Inferior parietal cortex (tissue), 1 donor: ENCODE measurements around the gene TNRC18.
"Not testable (repeated sequence)": the region's sequence is repeated elsewhere in the genome, so short reads cannot be mapped to it uniquely, and the experiment has no call there.

Source experiments
- DNase-seq: peaks from one replicate; pipeline ENCODE4 v3.0.0-alpha.2; 2016; ENCODE audit errors: extremely low spot score

Gene TNRC18

DNA sequence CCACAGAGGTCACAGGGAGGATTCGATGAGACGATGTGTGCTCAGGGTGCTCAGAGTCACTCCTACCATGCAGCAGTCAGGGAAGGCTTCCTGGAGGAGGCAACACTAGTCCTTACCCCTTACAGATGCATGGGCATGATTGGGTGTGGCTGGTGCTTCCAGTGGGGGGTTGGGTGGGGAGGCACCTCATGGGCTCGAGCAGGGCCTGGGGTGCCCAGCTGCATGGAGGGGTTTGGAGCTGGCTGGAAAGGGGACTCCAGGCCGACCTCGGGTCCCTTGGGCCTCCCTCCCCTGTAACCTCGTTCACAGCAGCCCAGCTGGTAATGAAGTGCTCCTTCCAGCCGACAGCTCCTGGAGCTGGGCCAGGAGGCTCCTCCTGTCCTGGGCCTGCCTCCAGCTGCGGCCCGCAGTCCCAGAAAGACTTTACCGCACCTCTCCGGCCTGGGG, 148.6 kb downstream of the TNRC18 start:
- not testable (repeated sequence) for DNase-seq

- no peak for DNase-seq
These were observed 149.2 kb downstream of the TNRC18 start for GRCh38 chr7:5274441-5274840.

DNA sequence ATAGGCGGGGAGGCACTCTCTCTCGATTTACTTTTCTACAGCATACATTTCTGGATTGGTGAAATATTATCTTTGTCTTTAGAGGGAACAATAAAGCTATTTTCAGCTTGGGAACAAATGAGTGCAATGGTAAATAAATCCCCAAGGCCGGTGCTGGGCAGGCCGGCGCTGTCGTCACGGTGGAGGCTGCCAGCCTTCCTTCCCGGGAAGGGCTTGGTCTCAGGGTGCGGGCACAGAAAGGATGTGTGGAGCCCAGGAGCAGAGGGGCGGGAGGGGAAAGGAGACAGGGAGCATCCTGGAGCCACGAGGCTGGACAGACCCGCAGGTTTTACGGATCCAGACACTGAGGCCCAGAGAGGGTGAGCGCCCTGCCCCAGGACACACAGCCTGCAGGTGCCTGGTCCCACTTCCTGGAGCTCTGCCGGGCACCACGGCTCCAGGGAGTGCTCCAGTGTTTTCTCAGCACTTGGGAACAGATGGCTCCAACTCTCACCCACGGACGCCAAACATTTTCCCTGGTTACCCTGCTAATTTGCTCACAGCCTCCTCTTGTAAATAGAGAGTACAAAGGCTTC, 149.7 kb downstream of the TNRC18 start:
- DNase-seq: not testable (repeated sequence)

- DNase-seq: no peak
These were observed 152.8 kb downstream of the TNRC18 start for GRCh38 chr7:5270788-5271187.

- not testable (repeated sequence) for DNase-seq
These were observed 153.5 kb downstream of the TNRC18 start for GRCh38 chr7:5269992-5270657.

GRCh38 chr7:5267829-5268228, 155.8 kb downstream of the TNRC18 start:
- not testable (repeated sequence) for DNase-seq

GRCh38 chr7:5266191-5267028, 157.2 kb downstream of the TNRC18 start:
- no peak for DNase-seq

DNA sequence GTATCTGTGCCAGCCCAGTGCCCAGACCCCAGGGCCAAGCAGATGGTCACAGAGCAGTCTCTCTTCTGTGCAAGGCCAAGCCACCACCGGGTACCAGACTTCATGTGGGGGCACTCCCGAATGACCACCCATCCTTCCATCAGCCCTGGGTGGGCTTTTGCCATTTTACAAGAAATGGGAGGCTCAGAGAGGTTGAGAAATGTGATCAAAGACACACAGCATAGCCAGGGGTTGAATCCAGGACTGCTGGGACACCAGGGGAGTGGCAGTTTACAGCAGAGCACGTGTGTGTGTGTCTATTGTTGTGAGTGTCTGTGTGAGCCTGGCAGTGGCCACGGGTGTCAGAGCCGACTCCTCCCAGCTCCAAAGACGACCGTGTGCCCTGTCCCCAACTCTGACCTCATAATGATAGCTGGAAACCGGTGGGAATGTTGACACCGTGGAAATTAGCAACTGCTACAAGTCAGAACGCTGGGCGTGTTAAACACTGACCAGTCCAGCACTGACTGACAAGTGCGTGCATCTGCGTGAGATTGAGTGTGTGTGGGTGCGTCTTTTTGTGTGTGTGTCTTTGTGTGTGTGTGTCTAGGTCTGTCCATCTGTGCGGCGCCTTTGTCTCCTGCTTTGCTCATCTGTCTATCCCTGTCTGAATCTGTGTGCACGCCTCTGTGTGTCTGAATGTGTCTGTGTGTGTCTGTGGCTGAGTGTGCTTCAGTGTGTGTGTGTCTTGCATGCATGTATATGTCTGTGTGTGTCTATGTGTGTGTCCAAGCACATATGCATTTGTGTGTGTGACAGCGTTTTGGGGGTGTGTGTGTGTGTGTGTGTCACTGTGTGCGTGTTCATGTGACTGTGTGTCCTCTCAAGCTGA, 158.1 kb downstream of the TNRC18 start:
- no peak for DNase-seq

DNA sequence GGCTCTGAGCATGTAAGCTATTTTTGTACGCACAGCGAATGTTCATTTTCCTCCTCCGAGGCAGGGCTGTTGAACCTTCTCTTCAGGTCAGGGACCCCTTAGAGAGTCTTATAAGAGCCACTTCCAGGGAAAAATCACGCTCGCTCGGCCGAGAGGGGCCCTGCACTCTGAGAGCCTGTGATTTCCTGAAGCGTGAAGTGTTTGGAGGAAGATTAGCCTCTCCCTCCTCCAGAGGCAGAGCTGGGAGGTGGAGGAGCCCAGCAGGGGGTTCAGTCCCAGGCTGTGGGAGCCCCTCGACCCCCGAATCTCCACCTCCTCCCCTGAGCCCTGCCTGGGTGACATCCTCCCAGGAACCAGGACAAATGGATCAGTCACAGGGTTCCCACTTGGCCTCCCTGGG, 160.6 kb downstream of the TNRC18 start:
- DNase-seq: not testable (repeated sequence)

DNA sequence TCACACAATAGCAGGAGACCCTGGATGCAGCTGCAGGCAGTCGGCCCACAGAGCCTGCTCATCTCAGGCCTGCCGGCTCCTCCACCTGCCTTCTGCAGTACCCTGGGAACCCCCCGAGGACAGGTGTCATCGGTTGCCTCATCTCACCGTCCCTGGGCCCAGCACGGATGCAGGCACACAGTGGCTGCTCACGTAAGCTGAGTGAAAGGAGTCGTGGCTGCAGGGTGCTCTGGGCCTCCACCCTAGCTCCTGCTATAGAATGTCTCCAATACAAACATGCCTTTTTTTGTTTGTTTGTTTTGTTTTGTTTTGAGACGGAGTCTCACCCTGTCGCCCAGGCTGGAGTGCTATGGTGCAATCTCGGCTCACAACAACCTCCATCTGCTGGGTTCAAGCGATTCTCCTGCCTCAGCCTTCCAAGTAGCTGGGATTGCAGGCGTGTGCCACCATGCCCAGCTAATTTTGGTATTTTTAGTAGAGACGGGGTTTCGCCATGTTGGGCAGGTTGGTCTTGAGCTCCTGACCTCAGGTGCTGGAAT, 163.0 kb downstream of the TNRC18 start:
- DNase-seq: not testable (repeated sequence)
